ENCODE measurements around the gene SCYGR4.

SCYGR4 gene

DNA sequence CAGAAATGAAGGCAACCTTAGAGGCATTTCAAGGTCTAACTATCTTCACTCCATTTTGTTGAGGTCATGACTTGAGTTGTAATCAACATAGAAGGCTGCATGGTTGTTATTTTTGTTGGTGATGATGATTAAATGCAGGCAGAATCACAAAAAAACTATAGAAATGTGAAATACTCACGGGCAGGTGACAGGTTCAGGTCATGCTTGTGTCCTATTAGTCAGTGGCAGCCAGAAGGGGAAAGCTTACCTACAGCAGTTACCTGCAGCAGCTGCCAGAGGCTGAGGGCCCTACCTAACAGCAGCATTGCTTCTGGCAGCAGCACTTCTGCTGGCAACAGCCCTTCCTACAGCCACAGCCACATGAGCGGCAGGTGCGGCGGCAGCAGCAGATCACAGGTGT is 3.1 kb upstream of the SCYGR4 start:
- no peak for DNase-seq (ENCODE audit: low read depth in 2 of 2)

DNA sequence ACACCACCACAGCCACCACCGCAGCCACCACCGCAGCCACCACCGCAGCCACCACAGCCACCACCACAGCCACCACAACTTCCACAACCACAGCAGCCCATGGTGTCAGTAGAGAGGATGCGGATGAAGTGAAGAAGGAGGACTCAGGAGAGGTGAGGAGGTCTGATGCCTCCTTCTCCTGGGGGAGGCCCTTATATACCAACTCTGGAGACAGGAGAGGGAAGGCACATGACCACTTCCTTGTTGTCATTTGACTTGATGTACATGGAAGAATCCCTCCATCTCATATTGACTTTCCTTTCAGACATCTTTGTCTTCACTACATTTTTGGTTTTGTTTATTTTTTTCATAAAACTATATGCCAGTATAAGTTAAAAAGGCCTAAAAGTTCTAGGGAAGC is 2.6 kb upstream of the SCYGR4 start, which contains the start of gene SCYGR3:
TSS of gene SCYGR3 (minus strand) at position 101 of the 400 bp plus-strand sequence. CDS start at position 101, 0 bp downstream.
- DNase-seq (ENCODE audit: low read depth in 2 of 2) = no peak

DNA sequence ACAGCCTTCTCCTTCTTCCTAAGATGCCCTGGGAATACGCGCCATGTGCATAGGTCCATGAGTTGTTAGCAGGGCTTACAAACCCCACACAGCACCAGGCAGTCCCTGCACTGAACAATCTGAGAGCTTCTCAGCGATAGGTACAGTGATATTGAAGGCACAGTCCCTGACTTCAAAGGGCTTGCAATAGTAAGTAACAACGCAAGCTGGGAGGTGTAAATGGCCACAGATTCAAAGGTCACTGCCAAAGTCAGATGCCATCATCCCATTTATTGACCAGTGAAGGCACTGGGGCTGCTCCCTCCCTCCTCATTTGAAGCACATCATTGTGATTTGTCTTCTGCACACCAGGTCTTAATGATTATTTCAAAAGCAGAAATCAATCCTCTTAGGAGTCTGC is 2.1 kb upstream of the SCYGR4 start:
- no peak for DNase-seq (ENCODE audit: low read depth in 2 of 2)

DNA sequence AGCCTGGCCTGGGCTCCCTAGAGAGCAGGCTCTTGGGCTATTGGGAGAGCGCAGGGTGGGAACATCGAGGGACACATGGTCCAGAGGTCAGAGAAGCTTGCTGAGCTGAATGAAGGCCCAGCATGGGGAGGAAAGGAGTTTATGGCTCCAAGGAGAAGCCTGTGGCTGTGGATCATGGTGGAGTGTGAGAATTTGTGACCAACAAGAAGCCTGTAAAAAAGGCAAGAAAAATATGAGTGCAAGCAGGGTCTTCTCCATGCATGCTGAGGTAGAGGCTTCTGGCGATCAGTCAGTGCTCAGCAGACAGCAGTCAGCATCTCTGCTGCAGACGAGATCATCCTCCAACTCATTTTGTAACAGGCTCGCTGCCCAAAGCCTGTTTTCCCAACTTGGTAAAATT is 1.4 kb upstream of the SCYGR4 start:
- DNase-seq (ENCODE audit: low read depth in 2 of 2) = no peak

DNA sequence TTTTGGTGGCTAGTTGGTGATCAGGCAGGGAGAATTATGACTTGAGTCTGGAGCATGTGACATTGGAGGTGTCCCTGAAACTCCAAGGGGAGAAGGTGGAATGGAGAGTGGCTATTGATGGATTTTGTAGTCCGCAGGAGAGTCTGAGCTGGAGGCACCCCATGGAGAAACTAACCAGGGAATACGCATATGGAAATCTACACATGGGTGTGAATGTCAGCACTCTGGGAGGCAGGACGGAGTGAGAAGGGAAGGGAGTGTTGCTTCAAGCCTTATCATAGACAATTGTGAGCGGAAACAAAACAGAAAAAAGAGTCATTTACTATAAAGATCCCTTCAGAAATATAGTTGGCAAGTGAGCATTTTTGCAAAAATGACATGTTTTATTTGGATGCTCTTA is 667 bp upstream of the SCYGR4 start:
- no peak for DNase-seq (ENCODE audit: low read depth in 2 of 2)

DNA sequence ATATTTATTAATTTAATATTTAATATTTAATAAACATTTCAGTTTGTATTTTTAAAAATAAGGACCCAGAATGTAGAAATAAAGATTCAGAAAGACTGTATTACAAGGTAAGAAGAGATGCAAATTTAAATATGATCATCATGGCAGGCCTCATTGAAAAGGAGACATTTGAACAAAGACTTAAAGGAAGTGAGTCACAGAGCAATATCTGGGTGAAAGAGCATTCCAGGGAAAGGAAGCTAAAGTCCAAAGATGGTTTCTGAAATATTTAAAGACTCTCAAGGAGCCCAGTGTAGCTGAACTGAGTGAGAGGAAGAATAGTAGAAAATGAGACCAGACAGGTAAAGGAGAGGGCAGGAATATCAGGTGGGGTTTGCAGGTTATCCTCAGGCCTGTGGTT is 5.9 kb downstream of the SCYGR4 start:
- no peak for DNase-seq (ENCODE audit: low read depth in 2 of 2)

DNA sequence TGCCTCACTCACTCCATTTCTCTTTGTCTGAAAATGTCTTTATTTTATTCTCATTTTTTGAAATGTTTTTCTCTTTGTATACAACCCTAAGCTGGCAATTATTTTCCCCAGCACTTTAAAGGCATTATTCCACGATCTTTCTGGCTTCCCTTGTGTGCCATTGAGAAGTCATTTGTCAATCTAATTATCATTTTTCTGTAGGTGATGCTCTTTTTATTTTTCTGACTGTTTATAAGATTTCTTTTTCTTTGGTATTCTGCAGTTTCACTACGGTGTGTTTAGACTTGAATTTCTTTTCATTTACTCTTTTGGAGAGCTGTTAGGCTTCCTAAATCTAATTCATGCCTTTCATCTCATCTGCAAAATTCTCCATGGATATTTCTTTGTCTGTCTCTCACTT is 8.1 kb downstream of the SCYGR4 start:
- DNase-seq (ENCODE audit: low read depth in 2 of 2) = no peak

DNA sequence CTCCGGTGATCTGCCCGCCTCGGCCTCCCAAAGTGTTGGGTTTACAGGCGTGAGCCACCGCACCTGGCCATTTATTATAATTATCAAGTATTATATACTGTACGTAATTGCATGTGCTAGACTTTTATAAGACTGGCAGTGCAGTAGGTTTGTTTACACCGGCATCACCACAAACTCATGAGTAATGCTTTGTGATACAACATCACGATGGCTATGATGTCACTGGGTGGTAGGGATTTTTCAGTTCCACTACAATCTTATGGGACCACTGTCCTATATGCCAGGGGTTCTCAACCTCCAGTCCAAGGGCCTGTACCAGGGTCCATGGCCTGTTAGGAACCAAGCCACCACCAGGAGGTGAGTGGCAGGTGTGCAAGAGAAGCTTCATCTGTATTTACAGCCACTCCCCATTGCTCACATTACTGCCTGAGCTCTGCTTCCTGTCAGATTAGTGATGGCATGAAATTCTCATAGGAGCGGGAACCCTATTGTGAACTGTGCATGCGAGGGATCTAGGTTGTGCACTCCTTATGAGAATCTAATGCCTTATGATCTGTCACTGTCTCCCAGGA is 9.4 kb downstream of the SCYGR4 start:
- DNase-seq (ENCODE audit: low read depth in 2 of 2) = no peak

DNA sequence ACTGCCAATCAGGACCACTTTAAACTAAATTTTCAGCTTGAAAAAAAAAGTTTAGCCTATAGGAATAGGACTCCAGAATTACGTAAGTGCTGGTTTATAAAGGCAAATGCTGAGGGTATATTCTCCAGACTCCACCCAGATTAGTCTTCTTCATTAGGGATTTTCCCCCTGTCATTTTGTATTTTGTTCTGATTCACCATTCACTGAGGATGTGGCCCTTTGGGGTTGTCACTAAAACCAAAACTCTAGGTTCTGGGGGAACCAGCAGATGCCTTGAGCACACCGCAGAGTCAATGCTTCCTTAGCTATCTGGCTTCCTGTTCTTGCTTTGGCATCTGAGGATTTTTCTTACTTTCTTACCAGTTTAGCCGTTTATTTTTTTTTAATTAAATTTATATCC is 10.5 kb downstream of the SCYGR4 start:
- DNase-seq (ENCODE audit: low read depth in 2 of 2) = peak in 1 of 2 donors; percentile 8

DNA sequence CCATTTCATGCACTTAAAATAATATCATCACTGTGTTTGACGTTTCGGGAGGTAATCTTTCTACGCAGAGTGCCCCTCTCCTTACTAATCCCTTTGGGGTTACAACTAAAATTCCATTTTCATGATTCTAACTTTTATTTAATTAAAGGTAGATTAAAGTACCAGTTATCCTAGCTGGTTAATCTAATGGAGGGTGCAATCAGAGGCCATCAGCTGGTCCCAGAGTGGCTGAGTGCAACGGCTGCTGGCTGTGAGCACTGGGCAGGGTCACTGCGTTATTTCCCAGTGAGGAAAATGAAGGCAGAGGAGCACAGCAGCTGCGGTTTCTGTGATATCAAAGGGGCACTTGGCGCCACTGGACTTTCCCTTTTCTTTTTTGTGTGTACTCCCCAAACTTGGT is 12.1 kb downstream of the SCYGR4 start:
- DNase-seq (ENCODE audit: low read depth in 2 of 2) = no peak

DNA sequence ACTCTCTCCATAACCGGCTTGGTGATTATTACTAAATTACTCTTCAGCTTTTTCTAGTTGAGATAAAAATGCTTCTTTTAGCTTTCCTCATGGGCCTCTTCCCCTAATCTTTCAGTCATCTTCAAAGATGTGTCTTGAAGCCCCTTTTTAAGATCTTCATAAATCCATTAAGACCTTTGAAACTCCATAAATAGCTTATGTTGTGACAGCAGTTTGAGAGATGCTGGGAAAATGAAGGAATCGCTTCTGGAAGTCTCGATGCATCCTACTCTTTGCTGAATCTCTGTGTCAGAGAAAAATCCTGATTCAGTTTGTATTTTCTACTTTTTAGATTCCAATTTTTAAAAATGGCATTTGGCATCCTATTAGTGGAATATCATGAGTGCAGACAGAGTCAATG is 13.0 kb downstream of the SCYGR4 start:
- DNase-seq (ENCODE audit: low read depth in 2 of 2) = no peak

DNA sequence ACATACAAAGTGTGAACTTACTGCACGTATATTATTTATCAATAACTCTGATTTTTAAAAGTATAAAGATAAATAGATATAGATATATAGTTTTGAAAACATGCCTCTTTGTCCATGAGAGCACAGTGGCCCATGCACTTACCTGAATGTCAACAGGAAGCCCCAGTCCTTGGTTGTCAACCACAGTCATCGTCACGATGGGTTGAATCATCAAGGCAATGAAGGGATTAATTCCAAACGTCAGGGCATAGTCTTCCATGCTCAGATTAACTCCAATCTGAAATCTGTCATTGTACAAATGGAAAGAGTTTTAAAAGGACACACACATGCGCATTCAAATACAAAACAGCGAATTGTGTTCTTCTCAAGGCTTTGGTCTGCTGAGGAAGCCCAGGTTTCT is 15.5 kb downstream of the SCYGR4 start:
- DNase-seq (ENCODE audit: low read depth in 2 of 2) = no peak

DNA sequence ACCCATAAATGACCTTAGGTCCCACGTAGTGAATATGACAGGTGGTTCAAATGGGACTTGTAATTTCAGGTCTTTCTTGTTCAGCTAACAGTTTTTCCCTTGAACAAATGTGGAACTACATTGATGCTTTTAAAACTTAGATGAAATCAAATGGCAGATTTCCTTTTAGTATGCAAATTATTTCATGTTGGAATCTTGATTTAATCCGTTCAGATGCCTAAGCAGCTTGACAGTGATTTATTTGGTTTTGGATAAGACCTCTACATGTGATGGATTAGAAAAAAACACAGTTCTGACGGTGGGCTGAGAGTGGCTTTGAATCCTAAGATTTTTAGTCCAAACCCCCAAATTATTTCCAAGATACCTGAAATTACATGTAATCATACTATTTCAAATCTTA is 16.9 kb downstream of the SCYGR4 start:
- no peak for DNase-seq (ENCODE audit: low read depth in 2 of 2)

DNA sequence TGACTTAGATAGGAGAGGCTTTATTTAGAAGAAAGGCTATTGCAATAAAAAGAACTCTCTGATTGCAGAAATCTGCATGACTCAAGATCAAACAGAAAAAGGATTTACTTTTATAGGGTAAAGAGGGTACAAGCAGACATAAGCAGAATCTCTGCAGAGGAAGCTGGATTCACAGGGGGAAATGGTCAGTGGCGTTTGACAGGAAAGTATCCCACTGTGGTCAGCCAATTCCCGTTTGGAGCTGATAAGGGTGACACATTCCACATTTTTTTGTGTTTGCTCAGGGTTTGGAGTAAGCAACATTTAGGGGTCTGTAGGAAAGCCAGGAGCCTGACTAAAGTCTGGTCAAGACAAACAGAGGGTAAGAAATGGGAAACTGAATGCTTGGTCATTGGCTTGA is 25.4 kb downstream of the SCYGR4 start:
- no peak for DNase-seq (ENCODE audit: low read depth in 2 of 2)

DNA sequence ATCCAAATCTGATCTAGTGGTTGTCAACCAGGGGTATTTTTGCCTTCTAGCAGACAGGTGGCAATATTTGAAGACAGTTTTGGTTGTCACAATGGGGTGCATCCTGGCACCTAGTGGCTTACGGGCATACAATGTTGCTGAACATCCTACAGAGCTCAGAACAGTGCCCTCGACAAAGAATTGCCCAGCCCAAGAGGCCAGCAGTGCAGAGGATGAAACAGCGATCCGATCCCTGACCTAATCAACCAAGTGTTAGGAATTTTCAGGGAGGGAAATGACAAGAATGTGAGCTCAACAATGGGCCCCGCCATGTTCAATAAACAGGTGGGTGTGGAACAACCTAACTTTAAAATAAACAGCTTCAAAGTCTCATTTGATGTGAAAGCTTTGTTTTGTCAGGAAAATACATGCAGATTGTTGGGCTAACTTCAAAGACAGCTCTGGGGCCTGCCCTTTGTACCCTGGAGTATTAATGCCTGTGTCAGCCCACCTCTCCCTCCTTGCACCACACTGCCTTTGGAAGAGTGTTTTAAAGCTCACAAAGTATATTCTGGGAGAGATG is 26.8 kb downstream of the SCYGR4 start:
- DNase-seq (ENCODE audit: low read depth in 2 of 2) = no peak

DNA sequence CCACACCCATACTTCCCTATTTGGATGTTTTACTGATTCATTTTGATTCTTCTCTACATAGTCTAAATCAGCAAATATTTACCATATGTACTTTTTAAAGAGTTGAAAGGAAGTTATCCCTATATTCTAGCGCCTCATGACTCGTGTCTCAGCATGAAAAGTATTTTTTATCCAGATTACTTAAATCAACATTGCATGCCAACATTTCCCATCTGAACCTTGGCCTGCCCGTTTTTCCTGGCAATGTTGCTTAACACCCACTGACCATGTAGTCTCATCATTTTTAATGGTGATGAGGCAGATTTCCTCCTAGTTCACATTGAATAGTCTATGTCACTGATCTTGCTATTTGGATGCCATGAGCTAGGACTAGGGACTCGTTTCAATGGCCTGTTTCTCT is 36.1 kb downstream of the SCYGR4 start:
- no peak for DNase-seq (ENCODE audit: low read depth in 2 of 2)

DNA sequence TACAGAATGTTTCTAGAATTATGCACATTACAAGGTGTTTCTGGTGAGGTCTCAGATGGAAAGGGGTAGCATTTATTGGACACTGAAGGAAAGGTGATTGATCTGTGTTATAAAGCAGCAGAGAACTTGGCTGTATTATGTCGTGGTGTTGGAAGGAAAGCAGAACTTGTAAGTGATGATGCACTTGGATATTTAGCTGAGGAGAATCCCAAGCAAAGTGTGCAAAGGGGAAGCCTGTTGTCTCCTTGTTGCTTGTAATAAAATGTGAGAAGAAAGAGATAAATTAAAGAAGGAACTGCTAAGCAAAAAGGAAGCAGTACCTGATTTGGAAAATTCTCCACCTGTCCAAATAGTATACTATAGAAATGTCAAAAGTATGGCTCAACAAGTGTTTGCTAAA is 37.1 kb downstream of the SCYGR4 start:
- no peak for DNase-seq (ENCODE audit: low read depth in 2 of 2)

DNA sequence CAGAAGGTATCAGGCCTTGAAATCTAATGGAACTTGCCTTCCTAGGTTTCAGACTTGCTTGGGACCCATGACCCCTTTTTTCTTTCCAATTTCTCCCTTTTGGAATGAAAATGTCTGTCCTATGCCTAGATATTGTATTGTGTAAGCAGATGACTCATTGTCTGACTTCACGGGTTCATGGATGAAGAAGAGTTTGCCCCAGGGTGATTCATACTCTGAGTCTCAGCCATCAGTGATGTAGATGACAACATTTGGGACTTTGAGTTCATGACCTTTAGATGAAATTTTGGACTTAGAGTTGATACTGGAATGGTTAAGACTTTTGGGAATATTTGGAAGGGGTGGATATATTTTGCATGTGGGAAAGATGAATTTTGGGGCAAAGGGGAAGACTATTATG is 38.2 kb downstream of the SCYGR4 start:
- no peak for DNase-seq (ENCODE audit: low read depth in 2 of 2)

DNA sequence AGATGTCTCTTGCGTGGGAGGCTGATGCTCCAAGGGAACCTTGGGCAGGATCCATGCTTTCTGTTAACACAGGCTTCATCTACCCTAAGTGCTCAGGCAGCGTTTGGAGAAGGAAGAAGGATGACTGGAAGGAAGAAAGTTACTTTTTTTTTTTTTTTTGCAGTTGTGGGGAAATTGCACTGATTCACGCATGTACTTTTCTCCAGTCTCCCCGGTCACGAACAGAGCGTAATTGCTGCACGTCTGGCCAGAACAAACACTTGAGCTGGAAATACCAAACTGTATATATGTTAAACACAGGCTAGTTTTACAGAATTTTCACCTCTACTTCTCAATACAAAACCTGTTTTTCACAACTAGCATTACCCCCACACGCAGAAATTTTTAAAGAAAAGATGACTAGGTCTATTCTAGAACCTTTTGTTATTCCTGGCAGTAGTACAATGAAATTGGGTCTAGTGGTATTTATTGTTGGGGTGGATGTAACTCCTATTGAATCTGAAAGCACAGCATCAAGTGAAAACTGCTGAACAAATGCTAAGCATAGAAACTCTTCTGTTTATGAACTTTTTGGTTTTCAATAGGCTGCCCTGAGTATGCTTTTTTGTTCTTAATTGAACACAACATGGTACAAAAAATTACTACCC is 40.0 kb downstream of the SCYGR4 start:
- no peak for DNase-seq (ENCODE audit: low read depth in 2 of 2)

DNA sequence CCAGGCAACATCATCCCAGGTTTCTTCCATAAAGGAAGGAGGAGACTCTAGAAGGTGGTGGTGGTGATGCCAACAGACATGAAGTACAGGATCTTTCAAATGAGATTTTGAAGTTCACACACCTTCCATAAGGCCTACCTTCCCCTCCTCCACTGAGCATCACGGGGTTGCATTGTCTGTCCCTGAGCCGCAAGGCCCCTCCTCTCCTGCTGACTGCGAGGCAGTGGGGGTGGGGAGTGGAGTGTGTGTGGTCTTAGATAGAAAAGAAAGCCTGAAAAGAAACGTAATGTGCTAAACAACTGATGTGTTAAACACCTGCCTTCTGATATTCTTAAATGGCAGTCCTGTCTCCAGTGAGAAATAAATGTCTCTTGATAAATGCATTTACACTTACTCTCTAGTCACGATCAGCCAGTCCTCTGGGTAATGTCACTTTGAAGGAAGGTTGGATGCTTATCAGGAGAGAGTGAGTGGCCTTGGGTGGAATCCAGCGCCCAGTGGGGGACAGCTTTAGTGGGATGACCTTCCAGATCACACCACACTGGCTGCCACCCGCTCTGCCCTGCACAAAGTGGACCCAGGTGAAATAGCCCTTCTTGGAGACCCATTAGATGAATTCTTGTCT is 43.8 kb downstream of the SCYGR4 start:
- DNase-seq (ENCODE audit: low read depth in 2 of 2) = no peak

DNA sequence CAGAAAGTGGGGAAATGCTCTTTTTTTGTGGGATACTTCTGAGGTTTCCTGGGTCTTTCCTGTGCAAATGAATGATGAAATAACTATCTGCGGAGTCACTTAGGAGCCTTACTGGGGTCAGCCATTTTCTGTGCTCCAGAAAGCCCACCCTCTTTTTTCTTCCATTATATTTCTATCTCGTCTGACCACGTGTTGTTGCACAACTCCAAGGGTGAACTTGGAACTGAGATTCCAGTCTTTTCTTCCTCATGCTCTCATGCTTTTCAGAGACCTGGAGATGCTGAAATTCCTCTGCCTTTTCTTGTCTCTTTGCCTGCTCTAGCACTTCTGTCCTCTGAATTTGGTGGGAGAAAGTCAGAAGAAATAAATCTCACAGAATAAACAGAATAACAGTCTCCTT is 44.5 kb downstream of the SCYGR4 start:
- no peak for DNase-seq (ENCODE audit: low read depth in 2 of 2)

DNA sequence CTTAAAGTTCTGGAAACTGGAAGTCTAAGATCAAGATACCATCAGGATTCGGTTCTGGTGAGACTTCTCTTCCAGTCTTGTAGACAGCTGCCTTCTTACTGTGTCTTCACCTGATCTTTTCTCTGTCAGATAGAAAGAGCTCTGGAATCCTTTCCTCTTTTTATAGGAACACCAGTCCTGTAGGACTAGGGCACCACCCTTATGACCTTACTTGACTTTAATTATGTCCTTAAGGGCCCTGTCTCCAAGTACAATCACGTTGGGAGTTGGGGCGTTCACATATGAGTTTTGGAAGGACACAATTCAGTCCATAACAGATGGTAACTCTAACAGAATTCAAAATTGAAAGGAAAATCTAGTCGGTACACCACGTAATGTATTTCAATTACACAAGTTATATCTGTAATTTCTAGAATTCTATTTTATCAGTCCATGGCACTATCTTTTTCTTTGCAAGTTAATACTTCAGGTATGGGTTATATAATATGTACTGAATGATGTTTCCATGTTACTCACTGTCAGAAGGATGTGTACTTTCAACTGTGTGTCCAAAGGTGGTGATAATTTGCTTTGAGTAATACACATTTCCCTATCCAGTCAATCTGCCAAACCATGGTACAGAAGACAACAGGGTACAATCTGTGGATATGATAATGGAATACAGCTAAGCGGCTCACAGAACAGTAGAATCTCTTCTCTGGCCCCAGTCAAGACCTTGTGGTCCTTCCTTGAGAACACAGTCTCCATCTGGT is 48.1 kb downstream of the SCYGR4 start:
- DNase-seq (ENCODE audit: low read depth in 2 of 2) = no peak
